Neuronal stem cell (in vitro differentiated cells): Measurements from ENCODE around the gene CPXM2.

Experiments
- DNase-seq: peaks from one replicate; pipeline ENCODE4 v3.0.0-alpha.2; 2013; ENCODE audit warnings: low spot score
- H2AFZ ChIP-seq: one replicate; pipeline ENCODE4 v1.6.1; 2013; ENCODE audit warnings: mild to moderate bottlenecking, low read length, inconsistent platforms
- H2AK5ac ChIP-seq: 2 replicates; pipeline ENCODE4 v1.6.1; 2013; ENCODE audit warnings: low read depth, mild to moderate bottlenecking, inconsistent platforms, low read length, moderate library complexity, mixed read lengths
- H2BK120ac ChIP-seq: 2 replicates; pipeline ENCODE4 v1.6.1; 2013; ENCODE audit warnings: low read depth, mild to moderate bottlenecking, inconsistent platforms, low read length, moderate library complexity, mixed read lengths
- H2BK12ac ChIP-seq: one replicate; pipeline ENCODE4 v1.6.1; 2013; ENCODE audit warnings: low read length, inconsistent platforms
- H2BK15ac ChIP-seq: 2 replicates; pipeline ENCODE4 v1.6.1; 2013; ENCODE audit warnings: mild to moderate bottlenecking, low read length, inconsistent platforms, mixed read lengths
- H2BK5ac ChIP-seq: one replicate; pipeline ENCODE4 v1.6.1; 2013; ENCODE audit warnings: inconsistent platforms, mild to moderate bottlenecking, low read length, moderate library complexity
- H3K14ac ChIP-seq: one replicate; pipeline ENCODE4 v1.6.1; 2013; ENCODE audit warnings: low read length, inconsistent platforms
- H3K18ac ChIP-seq: 2 replicates; pipeline ENCODE4 v1.6.1; 2013; ENCODE audit warnings: low read length, inconsistent platforms
- H3K23ac ChIP-seq: 2 replicates; pipeline ENCODE4 v1.6.1; 2013; ENCODE audit warnings: low read depth, mild to moderate bottlenecking, mixed read lengths, low read length, inconsistent platforms; ENCODE audit not compliant: poor library complexity
- H3K27ac ChIP-seq: replicated peaks from 3 replicates; pipeline ENCODE4 v1.5.1; 2013; ENCODE audit warnings: low read length, inconsistent platforms
- H3K27me3 ChIP-seq, 3 experiments: 2 replicates each; pipeline ENCODE4 v1.6.1; 2013; ENCODE audit warnings: low read length in 3 of 3, mild to moderate bottlenecking in 2 of 3, inconsistent platforms in 1 of 3, low read depth in 1 of 3, mixed read lengths in 1 of 3, moderate library complexity in 1 of 3; ENCODE audit not compliant: control insufficient read depth in 3 of 3, insufficient read depth in 3 of 3
- H3K36me3 ChIP-seq, 2 donors: replicated peaks in 1 of 2; 2 replicates each; pipeline ENCODE4 v1.6.1; 2013; ENCODE audit warnings: low read length in 2 of 2; ENCODE audit not compliant: control insufficient read depth in 2 of 2, insufficient read depth in 2 of 2
- H3K4ac ChIP-seq: 2 replicates; pipeline ENCODE4 v1.6.1; 2013; ENCODE audit warnings: inconsistent platforms, mild to moderate bottlenecking, low read length, moderate library complexity
- H3K4me1 ChIP-seq, 2 donors: 1 replicate in 1 of 2; 2 replicates in 1 of 2; pipeline ENCODE4 v1.6.1; 2013; ENCODE audit warnings: low read length in 2 of 2, low read depth in 1 of 2; ENCODE audit not compliant: control insufficient read depth in 2 of 2, insufficient read depth in 1 of 2
- H3K4me2 ChIP-seq: one replicate; pipeline ENCODE4 v1.6.1; 2013; ENCODE audit warnings: mild to moderate bottlenecking, low read length, inconsistent platforms; ENCODE audit not compliant: insufficient read depth, poor library complexity, severe bottlenecking
- H3K4me3 ChIP-seq, 2 donors: 2 replicates each; pipeline ENCODE4 v1.5.1; 2013; ENCODE audit warnings: low read length in 2 of 2, mild to moderate bottlenecking in 2 of 2, inconsistent platforms in 1 of 2, moderate library complexity in 1 of 2
- H3K79me1 ChIP-seq: one replicate; pipeline ENCODE4 v1.6.1; 2013; ENCODE audit warnings: low read depth, mild to moderate bottlenecking, inconsistent platforms, low read length, moderate library complexity
- H3K9ac ChIP-seq: one replicate; pipeline ENCODE4 v1.6.1; 2013; ENCODE audit warnings: mild to moderate bottlenecking, low read depth, low read length, inconsistent platforms; ENCODE audit not compliant: poor library complexity
- H3K9me3 ChIP-seq, 2 donors: replicated peaks in 1 of 2; 2 replicates each; pipeline versions ENCODE3 to v1.6.1; 2013; ENCODE audit warnings: low read length in 2 of 2, mild to moderate bottlenecking in 2 of 2, inconsistent platforms in 1 of 2, low read depth in 1 of 2, mixed read lengths in 1 of 2, moderate library complexity in 1 of 2; ENCODE audit not compliant: control insufficient read depth in 2 of 2, insufficient read depth in 1 of 2
- H4K8ac ChIP-seq: one replicate; pipeline ENCODE4 v1.6.1; 2013; ENCODE audit warnings: low read depth, mild to moderate bottlenecking, inconsistent platforms, low read length, moderate library complexity
- H4K91ac ChIP-seq: one replicate; pipeline ENCODE4 v1.6.1; 2013; ENCODE audit warnings: low read length, low read depth, mild to moderate bottlenecking, inconsistent platforms; ENCODE audit not compliant: poor library complexity
- WGBS, 2 donors: extraction: QIAGEN DNeasy Blood & Tissue Kit; methylation state at CpG; one replicate each; pipeline ENCODE4 v1.1.7; 2013; ENCODE audit warnings: missing lambda C conversion rate in 2 of 2, mixed read lengths in 1 of 2; ENCODE audit not compliant: insufficient read length in 2 of 2, insufficient replicate concordance in 1 of 2; ENCODE audit errors: extremely low coverage in 2 of 2; 5-methylcytosine and 5-hydroxymethylcytosine counted together

CPXM2 gene

DNA sequence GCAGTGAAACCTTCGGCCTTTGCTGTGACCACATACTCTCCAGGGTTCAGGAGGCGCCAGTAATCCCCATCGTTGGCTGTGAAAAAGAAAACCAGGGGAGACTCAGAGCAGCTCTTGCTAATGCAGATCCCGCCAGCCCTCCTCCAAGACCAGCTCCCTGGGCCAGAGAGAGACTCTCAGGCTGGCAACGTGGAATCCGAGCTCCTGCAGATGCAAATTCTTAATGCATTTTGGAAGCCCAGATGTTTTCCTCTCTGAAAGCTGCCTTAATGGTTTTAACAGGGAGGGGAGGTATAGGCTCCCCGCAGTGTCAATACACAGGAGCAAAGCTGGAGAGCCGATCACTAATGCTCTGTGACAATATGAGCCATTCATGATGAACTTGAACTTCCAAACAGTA, 144.7 kb downstream of the CPXM2 start:
- no peaks in the 10 kb centered on the region for H3K79me1 ChIP-seq
- H3K4ac ChIP-seq: no peak overlapping the region
- no peak overlapping the region for H4K8ac ChIP-seq
- no peak overlapping the region for H2BK12ac ChIP-seq
- H4K91ac ChIP-seq: no peak overlapping the region
- peaks cover 0 to 2% of the 10 kb centered on the region in 2 donors for H3K9me3 ChIP-seq
- no peaks in the 10 kb centered on the region for H3K27me3 ChIP-seq
- H3K4me1 ChIP-seq: peaks cover 0 to 6% of the 10 kb centered on the region in 2 donors
- no peak overlapping the region for H3K4me3 ChIP-seq
- no peak overlapping the region for H3K9ac ChIP-seq
- H2AK5ac ChIP-seq: no peak overlapping the region
- H3K36me3 ChIP-seq: no peaks in the 10 kb centered on the region
- H2BK5ac ChIP-seq: no peak overlapping the region
- peak overlapping the region; percentile 13 for H3K23ac ChIP-seq
- H2AFZ ChIP-seq: no peak overlapping the region
- no peak overlapping the region for H3K14ac ChIP-seq
- H3K18ac ChIP-seq: peak overlapping the region; percentile 2
- no peak overlapping the region for H3K27ac ChIP-seq
- no CpG with 5 or more reads among the region's 8 CpGs for WGBS, 2 donors
- no peak overlapping the region for H2BK120ac ChIP-seq
- no peak for DNase-seq
- H3K4me2 ChIP-seq: no peak overlapping the region
- no peak overlapping the region for H2BK15ac ChIP-seq

DNA sequence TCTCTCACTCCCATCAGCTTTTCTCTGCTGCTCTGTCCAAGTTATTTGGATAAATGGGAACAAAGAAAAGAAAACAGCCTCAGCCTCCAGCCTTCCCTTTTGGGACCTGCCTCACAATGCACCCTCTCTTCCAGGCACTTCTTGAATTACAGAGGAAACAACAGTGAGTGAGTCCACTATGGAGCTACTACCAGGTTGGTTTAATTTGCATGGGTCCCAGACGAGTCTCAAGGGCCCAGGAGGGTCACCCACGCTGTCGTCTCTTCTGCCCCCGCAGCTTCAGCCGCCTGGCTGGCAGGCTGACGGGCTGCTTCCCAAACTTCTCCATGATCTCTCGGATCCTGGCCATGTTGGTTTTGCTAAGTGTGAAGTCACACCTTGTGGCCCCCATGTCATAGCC, 145.1 kb downstream of the CPXM2 start:
- Histone ChIP-seq H3K4me1 (peaks cover 0 to 6% of the 10 kb centered on the region in 2 donors), H3K4me2 (no peak overlapping the region), H3K18ac (peak overlapping the region; percentile 2), H3K36me3 (no peaks in the 10 kb centered on the region), H2BK5ac (no peak overlapping the region), H2BK15ac (no peak overlapping the region), H3K27me3 (no peaks in the 10 kb centered on the region), H3K14ac (no peak overlapping the region), H2BK12ac (no peak overlapping the region), H2BK120ac (no peak overlapping the region), H4K91ac (no peak overlapping the region), H3K27ac (no peak overlapping the region), H3K4ac (no peak overlapping the region), H2AK5ac (no peak overlapping the region), H3K9ac (no peak overlapping the region), H3K9me3 (peaks cover 0 to 2% of the 10 kb centered on the region in 2 donors), H3K79me1 (no peaks in the 10 kb centered on the region), H4K8ac (no peak overlapping the region), H3K23ac (no peak overlapping the region), H2AFZ (no peak overlapping the region), H3K4me3 (no peak overlapping the region)
- no peak for DNase-seq
- whole genome bisulfite sequencing, 2 donors: no CpG with 5 or more reads among the region's 7 CpGs

DNA sequence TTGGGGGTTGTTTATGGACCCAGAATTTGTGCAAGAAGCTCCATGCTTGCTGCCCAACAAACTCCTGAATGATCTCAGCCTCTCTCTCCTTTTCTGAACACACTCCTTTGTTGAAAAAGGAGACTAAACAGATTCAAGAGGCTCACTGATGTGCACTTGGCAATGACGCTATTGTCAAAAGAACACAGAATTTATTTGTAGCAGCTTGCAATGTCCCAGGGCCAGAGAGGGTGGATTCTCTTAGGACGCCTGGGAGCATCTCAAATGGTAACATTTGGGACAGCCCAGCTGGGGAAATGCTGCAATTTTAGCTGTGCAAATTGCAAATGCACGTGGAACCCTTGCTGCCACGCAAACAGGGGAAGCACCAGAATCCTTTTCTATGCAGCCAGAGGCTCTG, 145.5 kb downstream of the CPXM2 start:
- H3K18ac ChIP-seq: no peak overlapping the region
- H2BK15ac ChIP-seq: no peak overlapping the region
- no peak overlapping the region for H3K23ac ChIP-seq
- H2AFZ ChIP-seq: no peak overlapping the region
- peaks cover 0 to 6% of the 10 kb centered on the region in 2 donors for H3K4me1 ChIP-seq
- H3K4me2 ChIP-seq: no peak overlapping the region
- H2BK5ac ChIP-seq: no peak overlapping the region
- no peak overlapping the region for H4K8ac ChIP-seq
- H3K36me3 ChIP-seq: no peaks in the 10 kb centered on the region
- no peak overlapping the region for H3K4ac ChIP-seq
- no peak overlapping the region for H3K4me3 ChIP-seq
- H2BK12ac ChIP-seq: no peak overlapping the region
- no peak overlapping the region for H2AK5ac ChIP-seq
- no peak for DNase-seq
- H3K14ac ChIP-seq: no peak overlapping the region
- H3K27ac ChIP-seq: no peak overlapping the region
- no peak overlapping the region for H2BK120ac ChIP-seq
- no peak overlapping the region for H3K9ac ChIP-seq
- peaks cover 0 to 2% of the 10 kb centered on the region in 2 donors for H3K9me3 ChIP-seq
- no CpG with 5 or more reads among the region's 4 CpGs for WGBS, 2 donors
- no peak overlapping the region for H4K91ac ChIP-seq
- H3K27me3 ChIP-seq: no peaks in the 10 kb centered on the region
- H3K79me1 ChIP-seq: no peaks in the 10 kb centered on the region

DNA sequence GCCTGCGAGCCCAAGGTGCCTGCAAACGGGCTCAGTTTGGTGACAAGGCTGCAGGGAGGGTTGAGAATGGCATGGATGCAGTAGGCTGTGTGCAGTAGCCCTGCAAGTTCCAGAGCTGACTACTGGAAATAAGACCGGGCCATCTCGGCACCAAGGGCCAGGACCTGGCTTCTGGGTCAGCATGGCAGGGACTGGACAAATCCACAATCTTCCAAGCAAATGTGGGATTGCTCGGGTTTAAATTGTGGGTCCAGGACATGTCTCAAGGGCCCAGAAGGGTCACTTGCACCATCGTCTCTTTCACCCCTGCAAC, 147.4 kb downstream of the CPXM2 start:
- no peak overlapping the region for H2AK5ac ChIP-seq
- H3K27ac ChIP-seq: no peak overlapping the region
- H3K4me1 ChIP-seq: peaks cover 0 to 6% of the 10 kb centered on the region in 2 donors
- H3K4ac ChIP-seq: no peak overlapping the region
- no peak overlapping the region for H2BK5ac ChIP-seq
- no peak overlapping the region for H4K91ac ChIP-seq
- no peak overlapping the region for H2BK120ac ChIP-seq
- no peaks in the 10 kb centered on the region for H3K79me1 ChIP-seq
- H2BK15ac ChIP-seq: peak overlapping the region; percentile 3
- H4K8ac ChIP-seq: no peak overlapping the region
- H3K27me3 ChIP-seq: no peaks in the 10 kb centered on the region
- H2BK12ac ChIP-seq: no peak overlapping the region
- no CpG with 5 or more reads among the region's 6 CpGs for WGBS, 2 donors
- H3K4me2 ChIP-seq: no peak overlapping the region
- peak overlapping the region; percentile 72 for H3K18ac ChIP-seq
- H3K9ac ChIP-seq: no peak overlapping the region
- H2AFZ ChIP-seq: no peak overlapping the region
- no peaks in the 10 kb centered on the region for H3K36me3 ChIP-seq
- no peak overlapping the region for H3K4me3 ChIP-seq
- no peak for DNase-seq
- H3K23ac ChIP-seq: no peak overlapping the region
- no peak overlapping the region for H3K14ac ChIP-seq
- H3K9me3 ChIP-seq: no peaks in the 10 kb centered on the region
